NB4 (cell line): ENCODE measurements around the gene CNPPD1.

Source experiments
- MAX ChIP-seq: IDR thresholded peaks from 2 replicates; pipeline ENCODE4 v1.6.1; 2011; ENCODE audit warnings: low read depth, low read length
- MYC ChIP-seq: IDR thresholded peaks from 2 replicates; pipeline ENCODE4 v1.6.1; 2011; ENCODE audit warnings: low read depth, low read length
- POLR2A ChIP-seq: IDR thresholded peaks from 2 replicates; pipeline ENCODE4 v1.6.1; 2011; ENCODE audit warnings: mild to moderate bottlenecking; ENCODE audit not compliant: insufficient read length; ENCODE audit errors: extremely low read depth
- TF ChIP-seq, protein P1 (sequence below): IDR thresholded peaks from one replicate; pipeline ENCODE4 v1.5.1; 2012; ENCODE audit warnings: low read depth, low read length

DNA sequence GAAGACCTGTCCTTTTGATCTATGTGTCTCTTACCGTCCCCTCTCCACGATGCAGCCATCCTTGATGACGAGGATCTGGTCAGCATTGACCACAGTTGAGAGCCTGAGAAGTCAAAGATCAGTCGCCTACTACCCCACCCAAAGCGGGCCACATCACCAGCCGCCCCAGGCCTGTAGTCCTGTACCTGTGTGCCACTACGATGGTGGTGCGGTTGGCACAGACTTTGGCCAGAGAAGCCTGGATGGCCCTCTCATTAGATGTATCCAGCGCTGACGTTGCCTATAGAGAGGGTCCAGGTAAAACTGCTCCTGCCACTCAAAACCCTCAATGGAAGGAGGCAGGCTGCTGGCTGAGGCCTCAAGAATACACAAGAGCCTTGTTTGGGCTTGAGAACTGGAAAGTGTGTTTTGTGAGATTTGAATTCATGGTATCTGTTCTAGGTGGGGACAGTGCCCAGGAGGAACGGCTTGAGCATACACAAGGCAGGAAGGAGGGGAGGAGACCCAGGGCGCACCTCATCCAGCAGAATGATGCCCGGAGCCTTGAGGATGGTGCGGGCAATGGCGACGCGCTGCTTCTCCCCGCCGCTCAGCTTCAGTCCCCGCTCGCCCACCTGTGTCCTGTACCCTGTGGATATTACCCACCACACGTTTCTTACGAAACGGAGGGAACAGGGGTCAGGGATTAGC, 33.6 kb upstream of the CNPPD1 start:
- TF ChIP-seq, protein P1, sequence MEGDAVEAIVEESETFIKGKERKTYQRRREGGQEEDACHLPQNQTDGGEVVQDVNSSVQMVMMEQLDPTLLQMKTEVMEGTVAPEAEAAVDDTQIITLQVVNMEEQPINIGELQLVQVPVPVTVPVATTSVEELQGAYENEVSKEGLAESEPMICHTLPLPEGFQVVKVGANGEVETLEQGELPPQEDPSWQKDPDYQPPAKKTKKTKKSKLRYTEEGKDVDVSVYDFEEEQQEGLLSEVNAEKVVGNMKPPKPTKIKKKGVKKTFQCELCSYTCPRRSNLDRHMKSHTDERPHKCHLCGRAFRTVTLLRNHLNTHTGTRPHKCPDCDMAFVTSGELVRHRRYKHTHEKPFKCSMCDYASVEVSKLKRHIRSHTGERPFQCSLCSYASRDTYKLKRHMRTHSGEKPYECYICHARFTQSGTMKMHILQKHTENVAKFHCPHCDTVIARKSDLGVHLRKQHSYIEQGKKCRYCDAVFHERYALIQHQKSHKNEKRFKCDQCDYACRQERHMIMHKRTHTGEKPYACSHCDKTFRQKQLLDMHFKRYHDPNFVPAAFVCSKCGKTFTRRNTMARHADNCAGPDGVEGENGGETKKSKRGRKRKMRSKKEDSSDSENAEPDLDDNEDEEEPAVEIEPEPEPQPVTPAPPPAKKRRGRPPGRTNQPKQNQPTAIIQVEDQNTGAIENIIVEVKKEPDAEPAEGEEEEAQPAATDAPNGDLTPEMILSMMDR: no peak
- TF ChIP-seq POLR2A (no peak), MAX (no peak), MYC (no peak)
